ENCODE measurements around the gene AGT.
"Not testable (repeated sequence)": the region's sequence is repeated elsewhere in the genome, so short reads cannot be mapped to it uniquely, and the experiment has no call there.

Gene AGT

GRCh38 chr1:230686747-230687146, 27.2 kb downstream of the AGT start:
- no peak for DNase-seq (ENCODE audit: low spot score)

GRCh38 chr1:230684998-230685397, 28.9 kb downstream of the AGT start:
- DNase-seq (ENCODE audit: low spot score) = no peak

GRCh38 chr1:230684146-230684545, 29.8 kb downstream of the AGT start:
- no peak for DNase-seq (ENCODE audit: low spot score)

- DNase-seq (ENCODE audit: low spot score) = no peak
Measured at GRCh38 chr1:230682882-230683610, 30.9 kb downstream of the AGT start.

GRCh38 chr1:230682274-230682673, 31.6 kb downstream of the AGT start:
- no peak for DNase-seq (ENCODE audit: low spot score)

- DNase-seq (ENCODE audit: low spot score) = no peak
Measured at GRCh38 chr1:230681599-230681998, 32.3 kb downstream of the AGT start.

- no peak for DNase-seq (ENCODE audit: low spot score)
Measured at GRCh38 chr1:230680300-230681025, 33.5 kb downstream of the AGT start.

GRCh38 chr1:230679825-230680224, 34.1 kb downstream of the AGT start:
- no peak for DNase-seq (ENCODE audit: low spot score)

GRCh38 chr1:230679192-230679591, 34.7 kb downstream of the AGT start:
- DNase-seq (ENCODE audit: low spot score) = no peak

- no peak for DNase-seq (ENCODE audit: low spot score)
Measured at GRCh38 chr1:230677200-230677599, 36.7 kb downstream of the AGT start.

GRCh38 chr1:230674581-230674980, 39.3 kb downstream of the AGT start:
- DNase-seq (ENCODE audit: low spot score) = no peak

GRCh38 chr1:230669543-230669942, 44.4 kb downstream of the AGT start:
- DNase-seq (ENCODE audit: low spot score) = no peak

- no peak for DNase-seq (ENCODE audit: low spot score)
Measured at GRCh38 chr1:230668227-230668626, 45.7 kb downstream of the AGT start.

- DNase-seq (ENCODE audit: low spot score) = no peak
Measured at GRCh38 chr1:230661976-230662375, 51.9 kb downstream of the AGT start.

GRCh38 chr1:230658691-230659090, 55.2 kb downstream of the AGT start:
- no peak for DNase-seq (ENCODE audit: low spot score)

GRCh38 chr1:230658103-230658502, 55.8 kb downstream of the AGT start:
- not testable (repeated sequence) for DNase-seq (ENCODE audit: low spot score)

GRCh38 chr1:230656719-230657118, 57.2 kb downstream of the AGT start:
- DNase-seq (ENCODE audit: low spot score) = not testable (repeated sequence)
